GM12801 (cell line): ENCODE results near the gene NPFF.

Experiments
- TF ChIP-seq, protein P1 (sequence below): IDR thresholded peaks from one replicate; pipeline ENCODE4 v1.5.1; 2011; ENCODE audit warnings: control low read depth; ENCODE audit not compliant: insufficient read length; ENCODE audit errors: extremely low read depth

The NPFF gene, protein sequence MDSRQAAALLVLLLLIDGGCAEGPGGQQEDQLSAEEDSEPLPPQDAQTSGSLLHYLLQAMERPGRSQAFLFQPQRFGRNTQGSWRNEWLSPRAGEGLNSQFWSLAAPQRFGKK

DNA sequence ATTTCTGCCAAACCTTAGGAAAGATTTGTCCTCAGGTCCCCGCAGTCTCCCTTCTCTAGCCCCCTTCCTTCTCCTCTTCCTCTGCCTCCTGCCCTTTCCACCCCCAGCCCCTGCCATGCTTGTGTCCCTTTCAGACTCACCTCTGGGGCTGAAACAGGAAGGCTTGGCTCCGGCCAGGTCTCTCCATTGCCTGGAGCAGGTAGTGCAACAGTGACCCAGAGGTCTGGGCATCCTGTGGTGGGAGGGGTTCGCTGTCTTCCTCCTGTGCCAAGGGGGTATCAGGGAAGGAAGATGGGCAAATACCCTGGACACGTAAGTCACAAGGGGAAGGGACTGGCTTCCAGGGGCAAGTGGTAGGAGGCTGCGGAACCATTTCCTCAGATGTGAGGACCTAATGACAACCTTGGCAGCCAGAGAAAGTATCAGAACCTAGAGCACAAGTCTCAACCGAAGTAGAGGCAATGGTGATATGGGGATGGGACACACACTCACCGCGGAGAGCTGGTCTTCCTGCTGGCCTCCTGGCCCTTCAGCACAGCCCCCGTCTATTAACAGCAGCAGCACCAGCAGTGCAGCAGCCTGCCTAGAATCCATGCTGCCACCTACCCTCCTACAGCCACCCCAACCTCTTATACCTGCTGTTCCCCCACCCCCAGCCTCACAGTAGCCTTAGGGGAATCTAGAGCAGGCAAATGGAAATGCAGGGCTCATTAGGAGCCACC lies at the start of gene NPFF:
NPFF (minus strand) TSS at position 604 of the 722 bp plus-strand sequence; CDS start at position 594, 10 bp downstream.
- TF ChIP-seq, protein P1, sequence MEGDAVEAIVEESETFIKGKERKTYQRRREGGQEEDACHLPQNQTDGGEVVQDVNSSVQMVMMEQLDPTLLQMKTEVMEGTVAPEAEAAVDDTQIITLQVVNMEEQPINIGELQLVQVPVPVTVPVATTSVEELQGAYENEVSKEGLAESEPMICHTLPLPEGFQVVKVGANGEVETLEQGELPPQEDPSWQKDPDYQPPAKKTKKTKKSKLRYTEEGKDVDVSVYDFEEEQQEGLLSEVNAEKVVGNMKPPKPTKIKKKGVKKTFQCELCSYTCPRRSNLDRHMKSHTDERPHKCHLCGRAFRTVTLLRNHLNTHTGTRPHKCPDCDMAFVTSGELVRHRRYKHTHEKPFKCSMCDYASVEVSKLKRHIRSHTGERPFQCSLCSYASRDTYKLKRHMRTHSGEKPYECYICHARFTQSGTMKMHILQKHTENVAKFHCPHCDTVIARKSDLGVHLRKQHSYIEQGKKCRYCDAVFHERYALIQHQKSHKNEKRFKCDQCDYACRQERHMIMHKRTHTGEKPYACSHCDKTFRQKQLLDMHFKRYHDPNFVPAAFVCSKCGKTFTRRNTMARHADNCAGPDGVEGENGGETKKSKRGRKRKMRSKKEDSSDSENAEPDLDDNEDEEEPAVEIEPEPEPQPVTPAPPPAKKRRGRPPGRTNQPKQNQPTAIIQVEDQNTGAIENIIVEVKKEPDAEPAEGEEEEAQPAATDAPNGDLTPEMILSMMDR = no peak

DNA sequence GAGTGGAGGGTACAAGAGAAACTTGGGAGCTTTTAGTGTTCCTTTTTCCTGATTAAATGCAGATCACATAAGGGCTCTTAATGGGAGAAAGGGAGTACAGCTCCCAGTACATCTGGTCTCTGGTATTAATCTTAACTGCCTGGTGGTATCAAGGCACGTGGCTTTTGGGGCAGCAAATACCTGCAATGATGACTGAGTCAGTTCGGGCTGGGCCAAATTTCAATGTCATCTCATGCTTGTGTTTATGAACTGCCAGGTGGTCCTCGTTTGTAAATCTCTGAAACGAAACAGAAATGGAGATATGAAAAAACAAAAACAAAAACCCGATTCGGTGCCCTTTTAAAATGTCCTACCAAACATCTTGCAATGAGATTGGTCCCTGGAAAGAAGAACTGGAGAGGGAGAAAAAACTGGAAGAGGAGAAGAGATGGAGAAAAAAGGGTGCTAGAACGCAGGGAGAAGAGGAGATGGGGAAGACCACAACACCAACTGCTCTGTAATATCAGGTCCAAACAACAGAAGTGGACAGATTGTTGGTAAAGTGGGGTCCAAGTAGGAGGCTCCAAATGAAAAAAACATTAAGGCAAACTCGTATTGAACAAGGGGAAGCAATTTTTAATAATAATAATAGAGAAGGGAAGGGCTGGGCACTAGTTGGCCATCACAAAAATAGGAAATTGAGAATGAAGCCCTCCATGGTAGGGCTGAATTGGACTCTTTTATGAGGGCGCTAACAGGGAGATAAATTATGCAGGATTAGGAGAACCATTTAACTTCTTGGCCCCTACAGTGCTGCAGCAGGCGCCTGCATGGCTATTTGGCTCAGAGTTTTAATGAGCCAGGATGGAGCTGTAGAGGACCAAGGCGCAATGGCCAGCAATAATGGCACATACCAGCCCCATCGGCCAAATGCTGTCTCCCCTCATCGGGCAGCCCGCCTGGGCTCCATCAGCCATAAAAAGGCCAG lies 45.4 kb upstream of the NPFF start:
- TF ChIP-seq, protein P1 = no peak

DNA sequence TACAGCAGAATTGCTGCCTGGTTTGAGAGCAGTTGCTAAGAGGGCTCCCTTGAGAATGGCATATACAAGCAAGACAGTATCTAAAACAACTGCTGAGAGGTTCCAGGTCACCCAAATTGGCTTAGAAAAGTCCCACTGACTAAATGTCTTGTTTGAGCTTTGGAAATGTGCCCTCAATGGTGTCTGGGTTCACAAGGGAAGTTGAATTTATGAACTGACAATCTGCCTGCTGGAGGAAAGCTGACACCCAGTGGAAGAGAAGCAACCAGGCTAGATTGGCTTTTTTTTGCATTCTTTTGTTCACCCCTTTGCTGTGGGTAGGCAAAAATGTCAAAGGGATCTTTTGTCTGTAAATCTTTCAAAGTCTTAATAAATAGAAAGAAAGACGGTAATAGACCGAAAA lies 44.6 kb upstream of the NPFF start:
- TF ChIP-seq, protein P1 = no peak

DNA sequence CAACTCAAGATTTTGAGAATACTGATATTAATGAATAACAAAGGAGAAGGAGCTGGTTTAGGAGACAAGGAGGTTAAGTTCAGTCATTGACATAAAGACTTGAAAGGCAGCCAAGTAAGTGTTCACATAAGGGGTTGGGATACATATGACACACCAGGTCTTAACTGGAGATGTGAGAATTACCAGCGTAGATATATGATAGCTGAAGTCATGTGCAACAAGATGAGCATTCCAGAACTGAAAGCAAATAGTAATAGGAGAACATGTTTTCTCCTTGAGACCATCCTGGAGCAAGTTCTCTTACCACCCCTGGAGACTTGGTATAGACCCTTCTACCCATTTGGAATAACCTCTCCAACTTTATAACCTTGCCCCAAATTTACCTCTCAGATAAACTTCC lies 43.3 kb upstream of the NPFF start:
- TF ChIP-seq, protein P1 = no peak

DNA sequence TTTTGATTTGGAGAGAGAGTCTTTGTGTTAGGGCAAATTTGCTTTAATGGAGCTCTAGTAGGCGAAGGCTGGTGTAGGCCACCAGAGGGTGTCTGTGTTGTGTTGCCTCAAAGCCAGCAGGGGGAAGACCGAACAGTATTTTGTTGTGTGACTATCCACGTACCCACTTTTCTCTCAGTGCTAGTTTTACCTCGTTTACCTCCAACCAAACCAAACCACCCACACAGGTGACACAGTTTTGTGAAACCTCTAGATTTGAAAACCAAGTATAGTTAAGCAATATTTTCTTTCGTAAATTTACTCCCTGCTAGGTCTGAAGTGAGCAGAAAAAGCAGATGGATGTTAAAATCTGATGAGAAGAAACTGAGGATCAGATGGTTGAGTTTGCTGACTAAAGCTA lies 36.3 kb upstream of the NPFF start:
- TF ChIP-seq, protein P1 = no peak

DNA sequence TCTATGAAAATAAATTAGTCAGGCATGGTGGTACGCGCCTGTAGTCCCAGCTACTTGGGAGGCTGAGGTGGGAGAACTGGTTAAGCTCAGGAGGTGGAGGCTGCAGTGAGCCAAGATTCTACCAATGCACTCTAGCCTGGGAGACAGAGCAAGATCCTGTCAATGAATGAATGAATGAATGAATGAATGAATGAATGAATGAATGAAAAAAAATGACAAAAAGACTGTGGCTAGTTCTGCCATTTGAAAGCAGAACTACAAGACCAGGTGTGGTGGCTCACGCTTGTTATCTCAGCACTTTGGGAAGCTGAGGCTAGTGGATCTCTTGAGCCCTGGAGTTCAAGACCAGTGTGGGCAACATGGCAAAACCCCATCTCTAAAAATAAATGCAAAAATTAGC lies 32.2 kb upstream of the NPFF start:
- TF ChIP-seq, protein P1 = no peak

DNA sequence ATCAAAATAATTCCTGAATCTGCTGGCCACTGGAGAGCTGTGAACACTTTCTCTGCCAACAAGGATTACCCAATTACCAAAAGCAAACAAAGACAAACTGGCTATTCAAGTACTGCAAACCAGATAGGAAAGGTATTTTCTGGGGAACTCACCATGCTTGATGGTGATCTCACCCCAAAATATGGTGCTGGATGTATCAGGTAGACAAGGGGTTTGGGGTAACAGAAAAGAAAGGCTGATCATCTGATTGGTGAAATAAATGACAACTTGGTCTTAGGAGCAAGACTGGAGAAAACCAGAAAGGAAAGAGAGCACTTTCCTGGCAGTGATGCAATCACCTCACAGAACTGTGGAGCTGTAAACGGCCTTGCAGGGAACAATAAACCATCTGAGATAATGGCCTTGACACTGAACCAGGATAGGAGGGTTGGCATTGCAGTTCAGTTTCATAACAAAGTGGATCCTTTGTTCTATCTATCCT lies 31.0 kb upstream of the NPFF start:
- TF ChIP-seq, protein P1 = no peak
